Right cardiac atrium (tissue), 5 donors: ENCODE data around the gene DTYMK. TPM values are rescaled to one million over a fixed set of nuclear protein-coding genes. Genes with fewer than 3 reads are reported as not detected.
A peak's percentile ranks its signal among the peaks of the same experiment; 100 is the strongest.
"Not testable (repeated sequence)": the region's sequence is repeated elsewhere in the genome, so short reads cannot be mapped to it uniquely, and the experiment has no call there.

Source experiments
- ATAC-seq, 2 donors: fragments of 200-7000 bp; cut with Tn5 transposase; one replicate each; pipeline versions ENCODE4 v1.8.0 to v1.9.1; 2020; ENCODE audit warnings: moderate library complexity in 2 of 2, mild to moderate bottlenecking in 1 of 2
- DNase-seq, 3 donors: peaks; one replicate each; pipeline ENCODE4 v3.0.0-alpha.2; 2020
- H3K27ac ChIP-seq: one replicate; pipeline ENCODE4 v1.5.1; 2013; ENCODE audit warnings: mild to moderate bottlenecking, low read length, control low read depth, moderate library complexity
- H3K27me3 ChIP-seq: one replicate; pipeline ENCODE4 v1.6.1; 2013; ENCODE audit not compliant: control insufficient read depth, insufficient read depth
- H3K4me1 ChIP-seq: one replicate; pipeline ENCODE4 v1.6.1; 2013; ENCODE audit warnings: low read length; ENCODE audit not compliant: control insufficient read depth, insufficient read depth
- H3K4me3 ChIP-seq: one replicate; pipeline ENCODE4 v1.5.1; 2013; ENCODE audit warnings: low read length, control low read depth
- H3K9me3 ChIP-seq: one replicate; pipeline ENCODE4 v1.6.1; 2013; ENCODE audit warnings: low read length; ENCODE audit not compliant: control insufficient read depth
- WGBS: extraction: QIAGEN DNeasy Blood & Tissue Kit; methylation state at CpG from one replicate; pipeline ENCODE4 v1.1.7; 2013; 5-methylcytosine and 5-hydroxymethylcytosine counted together
- intact Hi-C, 4 donors: fragments of 100-400 bp; cut with DNase I; formaldehyde crosslinking; loops; one replicate each; pipeline versions ENCODE4 v1.11.0 to v1.14.0; 2022 to 2023
- polyA plus RNA-seq: library from polyadenylated mRNA; stranded (reverse); fragments of 200-250 nt; gene quantifications from one replicate; pipeline ENCODE4 v1.2.3, GENCODE V29; 2013
- total RNA-seq, 4 donors: library from RNA; stranded (reverse); fragmentation: NEBNext Ultra II Directional; extraction: Animal tissue kit (Norgen Biotek cat#: 25700); gene quantifications; one replicate each; pipeline ENCODE4 v1.2.1, GENCODE V29; 2021
- donor health status: healthy with polysubstance abuse.
- donor health status: DM: no; HTN: yes; CAD: no.
- donor health status: DM: no; HTN: no; CAD: no.
- donor health status: DM: no; HTN: yes; CAD: no; lungs with severe emphysema.
- donor health status: DM: yes; HTN: yes; CAD: no.

The DTYMK gene
- total and polyA plus RNA-seq, 5 donors: 7.3 to 11.4 (median 9.6) TPM

GRCh38 chr2:241671457-241672240 is 15.0 kb downstream of the DTYMK start:
- H3K4me1 ChIP-seq: no peaks in the 10 kb centered on the region
- H3K27ac ChIP-seq: no peak overlapping the region
- H3K27me3 ChIP-seq: no peaks in the 10 kb centered on the region
- ATAC-seq (no peak), DNase-seq (no peak)
- intact Hi-C loops: no loop called here
- 91% methylated on average over 31 of the region's 31 CpGs for WGBS
- H3K9me3 ChIP-seq: no peaks in the 10 kb centered on the region
- H3K4me3 ChIP-seq: no peak overlapping the region

- Histone ChIP-seq H3K4me3 (no peak overlapping the region), H3K27ac (no peak overlapping the region), H3K27me3 (no peaks in the 10 kb centered on the region), H3K9me3 (no peaks in the 10 kb centered on the region), H3K4me1 (no peaks in the 10 kb centered on the region)
- DNase-seq (no peak), ATAC-seq (no peak)
- WGBS: 89% methylated on average over 31 of the region's 31 CpGs
- intact Hi-C loops: no loop called here
These were observed 16.1 kb downstream of the DTYMK start for GRCh38 chr2:241670333-241671110.

GRCh38 chr2:241668839-241669238 is 17.8 kb downstream of the DTYMK start:
- no peak overlapping the region for H3K27ac ChIP-seq
- no peaks in the 10 kb centered on the region for H3K9me3 ChIP-seq
- H3K4me3 ChIP-seq: no peak overlapping the region
- 88% methylated on average over 12 of the region's 12 CpGs for WGBS
- H3K4me1 ChIP-seq: no peaks in the 10 kb centered on the region
- H3K27me3 ChIP-seq: no peaks in the 10 kb centered on the region
- ATAC-seq (no peak), DNase-seq (no peak)
- intact Hi-C loops: no loop called here

GRCh38 chr2:241668354-241668753 is 18.3 kb downstream of the DTYMK start:
- no peak overlapping the region for H3K27ac ChIP-seq
- H3K4me3 ChIP-seq: no peak overlapping the region
- ATAC-seq (no peak), DNase-seq (no peak)
- WGBS: 96% methylated on average over 21 of the region's 21 CpGs
- H3K27me3 ChIP-seq: no peaks in the 10 kb centered on the region
- no peaks in the 10 kb centered on the region for H3K4me1 ChIP-seq
- intact Hi-C loops: no loop called here
- no peaks in the 10 kb centered on the region for H3K9me3 ChIP-seq

GRCh38 chr2:241666627-241667400 is 19.8 kb downstream of the DTYMK start:
- Histone ChIP-seq H3K27me3 (no peaks in the 10 kb centered on the region), H3K4me3 (no peak overlapping the region), H3K27ac (no peak overlapping the region), H3K9me3 (no peaks in the 10 kb centered on the region), H3K4me1 (no peaks in the 10 kb centered on the region)
- intact Hi-C loops: no loop called here
- 67% methylated on average over 42 of the region's 42 CpGs for WGBS
- ATAC-seq (peak in 1 of 2 donors; percentile 6), DNase-seq (peak in 1 of 3 donors; percentile 35)

GRCh38 chr2:241665731-241666440 is 20.7 kb downstream of the DTYMK start:
- DNase-seq: no peak
- ATAC-seq: no peak
- no peak overlapping the region for H3K4me3 ChIP-seq
- WGBS: 86% methylated on average over 23 of the region's 23 CpGs
- no peaks in the 10 kb centered on the region for H3K4me1 ChIP-seq
- H3K9me3 ChIP-seq: no peaks in the 10 kb centered on the region
- H3K27ac ChIP-seq: no peak overlapping the region
- no peaks in the 10 kb centered on the region for H3K27me3 ChIP-seq
- intact Hi-C loops: no loop called here

GRCh38 chr2:241662731-241663130 is 23.9 kb downstream of the DTYMK start:
- H3K27me3 ChIP-seq, ATAC-seq, H3K9me3 ChIP-seq, DNase-seq, intact Hi-C loops, H3K4me1 ChIP-seq, H3K27ac ChIP-seq, H3K4me3 ChIP-seq: not testable (repeated sequence)
- WGBS: 95% methylated on average over 24 of the region's 24 CpGs

GRCh38 chr2:241660593-241661213 is 25.9 kb downstream of the DTYMK start:
- intact Hi-C loops: no loop called here
- 92% methylated on average over 14 of the region's 14 CpGs for WGBS
- DNase-seq: no peak
- Histone ChIP-seq H3K27ac (no peak overlapping the region), H3K27me3 (no peaks in the 10 kb centered on the region), H3K4me3 (no peak overlapping the region), H3K9me3 (no peaks in the 10 kb centered on the region), H3K4me1 (no peaks in the 10 kb centered on the region)
- no peak for ATAC-seq

GRCh38 chr2:241659150-241659739 is 27.4 kb downstream of the DTYMK start:
- 48% methylated on average over 26 of the region's 26 CpGs for WGBS
- intact Hi-C loops: no loop called here
- no peak overlapping the region for H3K4me3 ChIP-seq
- no peaks in the 10 kb centered on the region for H3K27me3 ChIP-seq
- ATAC-seq: peak; percentile 27 to 53
- H3K27ac ChIP-seq: no peak overlapping the region
- no peaks in the 10 kb centered on the region for H3K4me1 ChIP-seq
- no peaks in the 10 kb centered on the region for H3K9me3 ChIP-seq
- peak; percentile 60 to 86 (median 80) for DNase-seq

- Histone ChIP-seq H3K9me3 (no peaks in the 10 kb centered on the region), H3K27ac (no peak overlapping the region), H3K4me3 (no peak overlapping the region), H3K27me3 (no peaks in the 10 kb centered on the region), H3K4me1 (no peaks in the 10 kb centered on the region)
- WGBS: 77% methylated on average over 5 of the region's 5 CpGs
- ATAC-seq (no peak), DNase-seq (no peak)
- intact Hi-C loops: no loop called here
These were observed 28.3 kb downstream of the DTYMK start for GRCh38 chr2:241658296-241658695.
